Subcutaneous adipose tissue (tissue), 4 donors: Measurements from ENCODE around the gene LRRC43. TPM values are rescaled to one million over a fixed set of nuclear protein-coding genes. Genes with fewer than 3 reads are reported as not detected.

Experiments
- total RNA-seq, 4 donors: library from RNA; depleted of rRNA; stranded (reverse); fragments of >200 nt; gene quantifications; one replicate each; pipeline ENCODE4 v1.1.0, GENCODE V29; 2016
- TF ChIP-seq, protein P1 (sequence below): fragments of 450-650 bp; IDR thresholded peaks from one replicate; pipeline ENCODE4 v1.5.1; 2016; ENCODE audit warnings: low read depth, mild to moderate bottlenecking, control low read depth, antibody characterized with exemption, moderate library complexity

The LRRC43 gene, protein sequence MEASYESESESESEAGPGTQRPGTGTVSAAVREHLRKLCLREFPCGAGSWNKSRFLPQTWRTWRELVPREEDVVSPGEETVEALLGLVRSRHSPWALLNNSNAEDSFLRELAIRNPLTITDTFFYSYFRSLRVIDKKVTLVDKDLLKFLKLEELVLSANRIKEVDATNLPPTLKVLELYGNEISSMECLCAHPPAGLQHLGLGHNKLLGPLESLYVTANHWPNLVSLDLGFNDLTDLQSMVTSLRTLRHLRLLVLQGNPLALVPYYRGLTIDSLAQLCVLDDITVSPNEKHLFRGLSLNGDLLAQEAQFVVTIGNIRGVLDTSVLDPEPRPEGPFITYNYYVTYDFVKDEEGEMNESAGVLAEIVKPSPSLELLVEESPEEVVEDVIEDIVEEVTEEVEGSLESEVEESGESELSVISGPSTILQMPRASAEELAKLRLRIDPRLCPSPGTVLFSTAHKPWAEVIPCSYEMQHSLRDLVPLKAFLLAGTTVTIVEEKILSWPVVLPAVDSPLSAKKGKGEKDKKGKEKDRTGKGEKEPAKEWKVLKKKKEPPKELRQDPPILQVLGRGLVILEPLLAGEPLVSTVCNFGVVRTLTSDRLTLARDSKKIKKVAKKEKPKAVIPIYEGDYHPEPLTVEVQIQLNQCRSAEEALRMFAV
- total RNA-seq: 1 to 10 TPM in 3 of 4 donors, under 1 TPM in 1; 0.65 to 1.5 (median 1.4) TPM

DNA sequence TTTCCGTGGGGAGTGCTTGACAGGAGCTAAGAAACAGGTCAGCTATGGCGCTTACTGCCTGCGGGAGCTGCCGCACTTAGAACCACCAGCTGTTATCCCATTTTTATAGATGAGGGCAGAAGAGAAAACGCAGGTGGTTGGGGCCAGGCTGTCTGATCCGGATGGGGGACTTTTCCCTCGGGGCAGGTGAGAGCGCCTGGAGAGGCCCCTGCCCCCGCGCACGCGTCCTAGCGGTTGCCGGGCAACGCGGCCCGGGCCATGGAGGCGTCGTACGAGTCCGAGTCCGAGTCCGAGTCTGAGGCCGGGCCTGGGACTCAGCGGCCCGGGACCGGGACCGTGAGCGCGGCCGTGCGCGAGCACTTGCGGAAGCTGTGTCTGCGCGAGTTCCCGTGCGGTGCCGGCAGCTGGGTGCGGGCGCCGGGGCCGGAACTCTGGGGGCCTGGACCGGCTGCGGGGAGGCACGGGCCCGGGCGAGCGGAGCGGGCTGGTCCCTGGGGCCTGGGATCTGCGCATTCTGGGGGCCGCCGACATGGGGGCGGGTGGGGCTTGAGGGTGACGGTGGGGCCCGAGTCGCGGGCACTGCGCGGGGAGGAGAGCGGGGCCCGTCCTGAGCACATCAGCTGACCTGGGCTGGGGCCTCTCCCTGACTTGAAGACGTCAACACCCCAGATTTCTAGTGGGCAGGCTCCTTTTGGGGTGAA, at the start of gene LRRC43:
LRRC43 (plus strand) TSS at position 237 of the 701 bp plus-strand sequence; CDS start at position 259, 22 bp downstream.
- TF ChIP-seq, protein P1, sequence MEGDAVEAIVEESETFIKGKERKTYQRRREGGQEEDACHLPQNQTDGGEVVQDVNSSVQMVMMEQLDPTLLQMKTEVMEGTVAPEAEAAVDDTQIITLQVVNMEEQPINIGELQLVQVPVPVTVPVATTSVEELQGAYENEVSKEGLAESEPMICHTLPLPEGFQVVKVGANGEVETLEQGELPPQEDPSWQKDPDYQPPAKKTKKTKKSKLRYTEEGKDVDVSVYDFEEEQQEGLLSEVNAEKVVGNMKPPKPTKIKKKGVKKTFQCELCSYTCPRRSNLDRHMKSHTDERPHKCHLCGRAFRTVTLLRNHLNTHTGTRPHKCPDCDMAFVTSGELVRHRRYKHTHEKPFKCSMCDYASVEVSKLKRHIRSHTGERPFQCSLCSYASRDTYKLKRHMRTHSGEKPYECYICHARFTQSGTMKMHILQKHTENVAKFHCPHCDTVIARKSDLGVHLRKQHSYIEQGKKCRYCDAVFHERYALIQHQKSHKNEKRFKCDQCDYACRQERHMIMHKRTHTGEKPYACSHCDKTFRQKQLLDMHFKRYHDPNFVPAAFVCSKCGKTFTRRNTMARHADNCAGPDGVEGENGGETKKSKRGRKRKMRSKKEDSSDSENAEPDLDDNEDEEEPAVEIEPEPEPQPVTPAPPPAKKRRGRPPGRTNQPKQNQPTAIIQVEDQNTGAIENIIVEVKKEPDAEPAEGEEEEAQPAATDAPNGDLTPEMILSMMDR: no peak

DNA sequence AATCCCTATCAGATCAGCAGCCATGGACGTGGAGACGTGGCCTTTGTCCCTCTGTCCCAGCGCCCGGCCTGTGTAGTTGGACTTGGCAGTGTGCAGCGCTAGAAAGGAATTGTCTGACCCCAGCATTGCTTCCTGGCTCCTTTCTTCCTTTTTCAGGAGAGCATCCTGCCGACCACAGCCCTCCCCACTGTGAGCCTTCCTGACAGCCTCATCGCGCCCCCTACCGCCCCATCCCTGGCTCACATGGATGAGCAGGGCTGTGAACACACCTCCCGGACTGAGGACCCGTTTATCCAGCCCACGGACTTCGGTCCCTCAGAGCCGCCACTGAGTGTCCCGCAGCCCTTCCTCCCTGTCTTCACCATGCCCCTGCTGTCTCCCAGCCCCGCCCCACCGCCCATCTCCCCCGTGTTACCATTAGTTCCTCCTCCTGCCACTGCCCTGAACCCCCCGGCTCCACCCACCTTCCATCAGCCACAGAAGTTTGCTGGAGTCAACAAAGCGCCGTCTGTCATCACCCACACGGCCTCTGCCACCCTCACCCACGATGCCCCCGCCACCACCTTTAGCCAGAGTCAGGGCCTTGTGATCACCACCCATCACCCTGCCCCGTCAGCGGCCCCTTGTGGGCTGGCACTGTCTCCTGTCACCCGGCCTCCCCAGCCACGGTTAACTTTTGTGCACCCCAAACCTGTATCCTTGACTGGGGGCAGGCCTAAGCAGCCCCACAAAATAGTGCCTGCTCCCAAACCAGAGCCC, 49.6 kb upstream of the LRRC43 start:
- TF ChIP-seq, protein P1: no peak

DNA sequence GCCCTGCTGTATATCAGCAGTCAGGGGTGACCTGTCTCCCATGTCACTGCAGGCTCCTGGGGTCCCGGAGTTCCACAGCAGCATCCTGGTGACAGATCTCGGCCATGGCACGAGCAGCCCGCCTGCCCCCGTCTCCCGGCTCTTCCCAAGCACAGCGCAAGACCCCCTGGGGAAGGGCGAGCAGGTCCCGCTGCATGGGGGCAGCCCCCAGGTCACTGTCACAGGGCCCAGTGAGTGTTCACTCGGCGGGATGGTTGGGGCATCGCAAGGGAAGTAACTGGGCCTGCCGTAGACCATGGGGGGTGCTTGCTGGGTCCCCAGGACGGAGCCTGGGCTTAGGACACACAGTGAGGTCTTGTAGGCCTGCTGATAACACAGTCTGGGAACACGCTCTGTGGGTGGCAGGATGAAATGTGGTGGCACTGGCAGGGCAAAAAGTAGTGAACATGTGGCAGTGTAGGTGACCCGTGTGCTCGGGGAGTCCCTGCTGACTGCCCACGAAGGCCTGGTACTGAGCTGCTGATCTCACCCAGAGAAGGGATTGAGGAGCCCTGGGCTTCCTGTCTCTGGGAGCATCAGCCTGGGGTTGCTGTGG, 47.4 kb upstream of the LRRC43 start:
- TF ChIP-seq, protein P1: no peak

DNA sequence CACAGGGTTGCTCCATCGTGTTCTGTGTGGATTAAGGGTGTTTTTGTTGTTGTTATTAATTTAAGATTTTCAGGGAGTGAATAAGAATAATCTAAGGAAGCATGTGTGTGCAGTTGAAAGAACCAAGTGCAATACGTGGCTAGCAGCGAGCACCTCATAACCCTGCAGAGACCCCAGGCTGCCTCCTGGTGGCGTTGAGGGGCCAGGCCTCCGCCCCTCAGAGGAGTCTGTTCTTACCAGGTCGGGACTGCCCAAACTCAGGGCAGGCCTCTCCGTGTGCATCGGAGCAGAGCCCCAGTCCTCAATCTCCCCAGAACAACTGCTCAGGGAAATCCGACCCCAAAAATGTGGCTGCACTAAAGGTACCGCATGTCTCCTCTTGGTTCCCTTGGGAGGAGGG, 45.7 kb upstream of the LRRC43 start:
- TF ChIP-seq, protein P1: no peak

DNA sequence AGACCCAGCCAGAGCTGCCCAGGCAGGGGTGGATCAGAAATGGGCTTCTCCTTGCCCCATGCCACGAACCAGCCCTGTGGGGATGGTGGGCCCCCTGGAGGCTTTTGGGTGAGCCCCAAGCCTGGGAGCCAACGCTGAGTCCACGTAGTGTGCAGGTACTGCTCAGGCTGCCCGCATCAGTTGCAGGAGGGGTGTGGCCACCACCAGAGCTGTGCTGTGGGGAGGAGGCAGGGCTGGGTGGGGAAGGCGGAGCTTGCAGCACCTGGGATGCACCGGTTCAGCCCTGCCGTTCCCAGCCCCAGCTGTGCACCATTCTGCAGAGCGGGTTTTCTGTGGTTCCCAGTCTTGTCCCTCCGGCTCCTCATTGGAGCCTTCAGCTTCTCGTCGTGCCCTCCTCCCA, 45.2 kb upstream of the LRRC43 start:
- TF ChIP-seq, protein P1: no peak

DNA sequence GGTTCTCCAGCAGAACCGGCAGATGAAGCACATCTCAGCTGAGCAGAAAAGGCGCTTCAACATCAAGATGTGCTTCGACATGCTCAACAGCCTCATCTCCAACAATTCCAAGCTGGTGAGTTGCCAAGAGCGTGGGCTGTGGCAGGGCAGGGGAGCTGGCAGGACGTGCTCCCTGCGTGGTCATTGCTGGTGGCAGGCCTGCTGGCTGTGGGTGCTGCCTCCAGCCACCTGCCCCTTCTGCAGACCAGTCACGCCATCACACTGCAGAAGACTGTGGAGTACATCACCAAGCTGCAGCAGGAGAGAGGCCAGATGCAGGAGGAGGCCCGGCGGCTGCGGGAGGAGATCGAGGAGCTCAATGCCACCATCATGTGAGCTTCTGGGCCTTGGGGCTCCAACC, 44.7 kb upstream of the LRRC43 start:
- TF ChIP-seq, protein P1: no peak
